ENCODE results near the gene IFI30. TPM values are rescaled to one million over a fixed set of nuclear protein-coding genes. Genes with fewer than 3 reads are reported as not detected.
A peak's percentile ranks its signal among the peaks of the same experiment; 100 is the strongest.
"Not testable (repeated sequence)": the region's sequence is repeated elsewhere in the genome, so short reads cannot be mapped to it uniquely, and the experiment has no call there.

IFI30 gene
- polyA plus RNA-seq, 6 donors from 2014 or later = 107 to 293 (median 206) TPM

- H3K4me3 Mint-ChIP-seq = peak overlapping the region in 1 of 8 donors; percentile 75
- peaks cover 28 to 37% (median 36%) of the 10 kb centered on the region in 3 donors for H3K4me1 Mint-ChIP-seq
- DNase-seq (no peak), ATAC-seq (ENCODE audit: low read depth in 2 of 2) (no peak)
- H3K9me3 Mint-ChIP-seq = no peaks in the 10 kb centered on the region
- H3K27me3 Mint-ChIP-seq = no peaks in the 10 kb centered on the region
- no peaks in the 10 kb centered on the region for H3K36me3 Mint-ChIP-seq
- peak overlapping the region in 1 of 6 donors; percentile 15 for H3K27ac Mint-ChIP-seq
These were observed 16.7 kb upstream of the IFI30 start for GRCh38 chr19:18156841-18157464.

- no peak for DNase-seq
- H3K27me3 Mint-ChIP-seq = no peaks in the 10 kb centered on the region
These were observed 16.0 kb upstream of the IFI30 start for GRCh38 chr19:18157465-18158063.

GRCh38 chr19:18158467-18158866 lies 15.1 kb upstream of the IFI30 start:
- no peak overlapping the region for H3K4me3 Mint-ChIP-seq
- H3K27ac Mint-ChIP-seq = no peak overlapping the region
- no peaks in the 10 kb centered on the region for H3K36me3 Mint-ChIP-seq
- ATAC-seq (ENCODE audit: low read depth in 2 of 2) (no peak), DNase-seq (no peak)
- no peaks in the 10 kb centered on the region for H3K27me3 Mint-ChIP-seq
- peaks cover 24 to 38% (median 32%) of the 10 kb centered on the region in 3 donors for H3K4me1 Mint-ChIP-seq
- H3K9me3 Mint-ChIP-seq = no peaks in the 10 kb centered on the region

More at GRCh38 chr19:18157465-18158063, 16.0 kb upstream of the IFI30 start:
- Mint-ChIP-seq H3K27ac (peak overlapping the region in 2 of 6 donors; percentile 18 to 54), H3K4me1 (peaks cover 24 to 36% (median 32%) of the 10 kb centered on the region in 3 donors), H3K9me3 (no peaks in the 10 kb centered on the region), H3K4me3 (no peak overlapping the region), H3K36me3 (no peaks in the 10 kb centered on the region)
- ATAC-seq (ENCODE audit: low read depth in 2 of 2) = no peak

- H3K9me3 Mint-ChIP-seq; H3K27me3 Mint-ChIP-seq; H3K27ac Mint-ChIP-seq; H3K36me3 Mint-ChIP-seq; ATAC-seq (ENCODE audit: low read depth in 2 of 2); DNase-seq: not testable (repeated sequence)
- peaks cover 20 to 36% (median 28%) of the 10 kb centered on the region in 3 donors for H3K4me1 Mint-ChIP-seq
- peak overlapping the region in 2 of 8 donors; percentile 9 to 56 for H3K4me3 Mint-ChIP-seq
These were observed 14.5 kb upstream of the IFI30 start for GRCh38 chr19:18159059-18159616.

GRCh38 chr19:18159810-18160209 lies 13.8 kb upstream of the IFI30 start:
- H3K4me1 Mint-ChIP-seq = peaks cover 15 to 30% (median 21%) of the 10 kb centered on the region in 3 donors

GRCh38 chr19:18160493-18160970 lies 13.1 kb upstream of the IFI30 start:
- Mint-ChIP-seq H3K27me3 (no peaks in the 10 kb centered on the region), H3K36me3 (peaks cover under 1 to 2% of the 10 kb centered on the region in 2 donors), H3K4me3 (peak overlapping the region in 7 of 8 donors; percentile 20 to 79 (median 63)), H3K4me1 (peaks cover 13 to 29% (median 15%) of the 10 kb centered on the region in 3 donors), H3K27ac (peak overlapping the region in 1 of 6 donors; percentile 15), H3K9me3 (no peaks in the 10 kb centered on the region)
- no peak for DNase-seq
- no peak for ATAC-seq (ENCODE audit: low read depth in 2 of 2)

More at GRCh38 chr19:18159810-18160209, 13.8 kb upstream of the IFI30 start:
- Mint-ChIP-seq H3K36me3 (no peaks in the 10 kb centered on the region), H3K9me3 (no peaks in the 10 kb centered on the region), H3K27me3 (no peaks in the 10 kb centered on the region), H3K27ac (no peak overlapping the region), H3K4me3 (peak overlapping the region in 3 of 8 donors; percentile 10 to 66 (median 39))
- DNase-seq (no peak), ATAC-seq (ENCODE audit: low read depth in 2 of 2) (no peak)

- no peaks in the 10 kb centered on the region for H3K27me3 Mint-ChIP-seq
These were observed 12.5 kb upstream of the IFI30 start for GRCh38 chr19:18160971-18161635.

GRCh38 chr19:18161636-18162002 lies 12.0 kb upstream of the IFI30 start:
- peak; percentile 3 to 12 for ATAC-seq (ENCODE audit: low read depth in 2 of 2)
- H3K36me3 Mint-ChIP-seq = peaks cover 3 to 10% of the 10 kb centered on the region in 2 donors
- H3K4me1 Mint-ChIP-seq = peaks cover 14 to 29% (median 14%) of the 10 kb centered on the region in 3 donors
- H3K27me3 Mint-ChIP-seq = no peaks in the 10 kb centered on the region
- no peak for DNase-seq
- peak overlapping the region in 2 of 6 donors; percentile 21 to 29 for H3K27ac Mint-ChIP-seq
- H3K9me3 Mint-ChIP-seq = no peaks in the 10 kb centered on the region
- H3K4me3 Mint-ChIP-seq = peak overlapping the region in 6 of 8 donors; percentile 35 to 64 (median 58)

More at GRCh38 chr19:18160971-18161635, 12.5 kb upstream of the IFI30 start:
- ATAC-seq (ENCODE audit: low read depth in 2 of 2) (peak; percentile 94), DNase-seq (peak; percentile 85)
- Mint-ChIP-seq H3K4me1 (peaks cover 14 to 32% (median 18%) of the 10 kb centered on the region in 3 donors), H3K27ac (peak overlapping the region in 1 of 6 donors; percentile 29), H3K9me3 (no peaks in the 10 kb centered on the region), H3K4me3 (peak overlapping the region; percentile 20 to 71 (median 61)), H3K36me3 (peaks cover 3 to 8% of the 10 kb centered on the region in 2 donors)

GRCh38 chr19:18164072-18164471 lies 9.5 kb upstream of the IFI30 start:
- Mint-ChIP-seq H3K4me3 (no peak overlapping the region), H3K9me3 (no peaks in the 10 kb centered on the region), H3K27ac (no peak overlapping the region), H3K4me1 (peaks cover 20 to 41% (median 25%) of the 10 kb centered on the region in 3 donors), H3K36me3 (peaks cover 3 to 10% of the 10 kb centered on the region in 2 donors), H3K27me3 (no peaks in the 10 kb centered on the region)
- DNase-seq = no peak
- ATAC-seq (ENCODE audit: low read depth in 2 of 2) = no peak

GRCh38 chr19:18165794-18166544 lies 7.6 kb upstream of the IFI30 start:
- no peak overlapping the region for H3K27ac Mint-ChIP-seq
- H3K9me3 Mint-ChIP-seq = no peaks in the 10 kb centered on the region
- peaks cover 26 to 49% (median 36%) of the 10 kb centered on the region in 3 donors for H3K4me1 Mint-ChIP-seq
- ATAC-seq (ENCODE audit: low read depth in 2 of 2) = no peak
- H3K36me3 Mint-ChIP-seq = peaks cover 3 to 10% of the 10 kb centered on the region in 2 donors
- DNase-seq = no peak
- H3K4me3 Mint-ChIP-seq = peak overlapping the region in 1 of 8 donors; percentile 12
- no peaks in the 10 kb centered on the region for H3K27me3 Mint-ChIP-seq

GRCh38 chr19:18167011-18167410 lies 6.6 kb upstream of the IFI30 start:
- ATAC-seq (ENCODE audit: low read depth in 2 of 2) = no peak
- Mint-ChIP-seq H3K27ac (peak overlapping the region in 1 of 6 donors; percentile 37), H3K4me3 (peak overlapping the region in 1 of 8 donors; percentile 33), H3K27me3 (no peaks in the 10 kb centered on the region), H3K36me3 (peaks cover 3 to 10% of the 10 kb centered on the region in 2 donors), H3K9me3 (no peaks in the 10 kb centered on the region), H3K4me1 (peaks cover 34 to 53% (median 41%) of the 10 kb centered on the region in 3 donors)
- DNase-seq = no peak

- ATAC-seq (ENCODE audit: low read depth in 2 of 2) = peak; percentile 23 to 38
- Mint-ChIP-seq H3K9me3 (no peaks in the 10 kb centered on the region), H3K27me3 (no peaks in the 10 kb centered on the region), H3K4me1 (peaks cover 42 to 60% (median 52%) of the 10 kb centered on the region in 3 donors), H3K27ac (peak overlapping the region; percentile 66 to 100 (median 96)), H3K4me3 (peak overlapping the region; percentile 54 to 94 (median 70)), H3K36me3 (peaks cover 3 to 10% of the 10 kb centered on the region in 2 donors)
- peak; percentile 61 for DNase-seq
These were observed 5.5 kb upstream of the IFI30 start for GRCh38 chr19:18167975-18168645.

Measured in naive B cell (primary cell).